Esophagus muscularis mucosa (tissue), 4 donors: ENCODE data around the gene COL4A6. TPM values are rescaled to one million over a fixed set of nuclear protein-coding genes. Genes with fewer than 3 reads are reported as not detected.

Source experiments
- DNase-seq: peaks from one replicate; pipeline ENCODE4 v3.0.0-alpha.2; 2017; ENCODE audit errors: extremely low spot score
- H3K27ac ChIP-seq, 4 donors: fragments of 200-600 bp; sonication (generic); replicated peaks in 1 of 4; 1 replicate in 3 of 4; 2 replicates in 1 of 4; pipeline ENCODE4 v1.5.1; 2016 to 2019; ENCODE audit warnings: mild to moderate bottlenecking in 1 of 4
- H3K27me3 ChIP-seq, 4 donors: fragments of 200-600 bp; sonication (generic); one replicate each; pipeline versions ENCODE4 v1.5.1 to v1.6.0; 2016 to 2019
- H3K36me3 ChIP-seq, 4 donors: fragments of 200-600 bp; sonication (generic); one replicate each; pipeline ENCODE4 v1.5.1; 2016 to 2019
- H3K4me1 ChIP-seq, 4 donors: fragments of 200-600 bp; sonication (generic); one replicate each; pipeline ENCODE4 v1.5.1; 2016 to 2019
- H3K4me3 ChIP-seq, 4 donors: fragments of 200-600 bp; sonication (generic); 1 replicate in 2 of 4; 2 replicates in 2 of 4; pipeline ENCODE4 v1.5.1; 2016 to 2019; ENCODE audit warnings: mild to moderate bottlenecking in 4 of 4, moderate library complexity in 1 of 4
- H3K9me3 ChIP-seq, 4 donors: fragments of 200-600 bp; sonication (generic); 1 replicate in 3 of 4; 2 replicates in 1 of 4; pipeline ENCODE4 v1.5.1; 2016 to 2019
- CTCF ChIP-seq, 3 experiments: fragments of 200-600 bp in 2 of 3; fragments of 450-650 bp in 1 of 3; sonication (generic) in 2 of 3; IDR thresholded peaks; one replicate each; pipeline ENCODE4 v1.5.1; 2017 to 2019; ENCODE audit warnings: antibody characterized with exemption in 3 of 3, mild to moderate bottlenecking in 2 of 3, moderate library complexity in 1 of 3
- EP300 ChIP-seq: sonication (generic); formaldehyde crosslinking; IDR thresholded peaks from one replicate; pipeline ENCODE4 v1.6.1; 2017; ENCODE audit warnings: antibody characterized with exemption
- POLR2A ChIP-seq: fragments of 450-650 bp; IDR thresholded peaks from one replicate; pipeline ENCODE4 v1.6.1; 2017; ENCODE audit warnings: antibody characterized with exemption, moderate library complexity, mild to moderate bottlenecking, low read depth
- POLR2AphosphoS5 ChIP-seq, 2 donors: sonication (generic); formaldehyde crosslinking; IDR thresholded peaks; one replicate each; pipeline ENCODE4 v1.6.1; 2017; ENCODE audit warnings: antibody characterized with exemption in 2 of 2
- WGBS: methylation state at CpG from one replicate; pipeline ENCODE4 v1.1.5; 2018; 5-methylcytosine and 5-hydroxymethylcytosine counted together
- intact Hi-C: fragments of 100-400 bp; cut with DNase I; formaldehyde crosslinking; loops from one replicate; pipeline ENCODE4 v1.15.1; 2023
- total RNA-seq, 4 donors: library from RNA; depleted of rRNA; stranded (reverse); fragments of >200 nt; gene quantifications; one replicate each; pipeline versions ENCODE4 v1.1.0 to v1.2.1, GENCODE V29; 2016

The COL4A6 gene
- total RNA-seq, 4 donors from 2014 or later = 126 to 192 (median 164) TPM

GRCh38 chrX:108366644-108367406, 71.4 kb downstream of the COL4A6 start:
- TF ChIP-seq CTCF (IDR thresholded peaks at IDR 0.05) (no peak), POLR2AphosphoS5 (IDR thresholded peaks at IDR 0.05) (no peak)
- Histone ChIP-seq H3K4me3 (no peak overlapping the region), H3K9me3 (no peaks in the 10 kb centered on the region), H3K4me1 (peaks cover 0 to 17% (median 5%) of the 10 kb centered on the region in 4 donors), H3K36me3 (no peaks in the 10 kb centered on the region), H3K27ac (no peak overlapping the region), H3K27me3 (no peaks in the 10 kb centered on the region)
- no peak for DNase-seq
- WGBS = 85% methylated on average over 1 of the region's 1 CpG
- intact Hi-C loops = no loop called here

GRCh38 chrX:108362026-108362425, 76.2 kb downstream of the COL4A6 start:
- intact Hi-C loops = no loop called here

GRCh38 chrX:108361316-108361715, 76.9 kb downstream of the COL4A6 start:
- Histone ChIP-seq H3K4me3 (no peak overlapping the region), H3K36me3 (no peaks in the 10 kb centered on the region), H3K27ac (peak overlapping the region in 1 of 4 donors; percentile 44), H3K4me1 (peaks cover 0 to 23% (median 12%) of the 10 kb centered on the region in 4 donors), H3K27me3 (no peaks in the 10 kb centered on the region), H3K9me3 (no peaks in the 10 kb centered on the region)
- intact Hi-C loops = no loop called here
- WGBS = 44% methylated on average over 2 of the region's 2 CpGs
- TF ChIP-seq EP300 = no peak
- DNase-seq = no peak

More at GRCh38 chrX:108362026-108362425, 76.2 kb downstream of the COL4A6 start:
- H3K27me3 ChIP-seq = no peaks in the 10 kb centered on the region
- H3K4me3 ChIP-seq = no peak overlapping the region
- DNase-seq = no peak
- H3K4me1 ChIP-seq = peaks cover 0 to 26% (median 12%) of the 10 kb centered on the region in 4 donors
- H3K27ac ChIP-seq = peak overlapping the region in 2 of 4 donors; percentile 5 to 44
- WGBS = 10% methylated on average over 1 of the region's 1 CpG
- H3K9me3 ChIP-seq = no peaks in the 10 kb centered on the region
- no peaks in the 10 kb centered on the region for H3K36me3 ChIP-seq
- TF ChIP-seq POLR2A = no peak

- intact Hi-C loops = no loop called here
- Histone ChIP-seq H3K4me3 (no peak overlapping the region), H3K27ac (peak overlapping the region in 1 of 4 donors; percentile 48), H3K9me3 (no peaks in the 10 kb centered on the region), H3K4me1 (peaks cover 0 to 21% (median 12%) of the 10 kb centered on the region in 4 donors), H3K27me3 (no peaks in the 10 kb centered on the region), H3K36me3 (no peaks in the 10 kb centered on the region)
- 77% methylated on average over 4 of the region's 4 CpGs for WGBS
- no peak for DNase-seq
- TF ChIP-seq POLR2A (no peak), CTCF (IDR thresholded peaks at IDR 0.05) (no peak), POLR2AphosphoS5 (IDR thresholded peaks at IDR 0.05) (no peak), EP300 (no peak)
Observed at GRCh38 chrX:108359806-108360602, 78.2 kb downstream of the COL4A6 start.

GRCh38 chrX:108353452-108353851, 84.8 kb downstream of the COL4A6 start:
- H3K9me3 ChIP-seq = no peaks in the 10 kb centered on the region
- no peak overlapping the region for H3K27ac ChIP-seq
- peaks cover 0 to 3% (median 0%) of the 10 kb centered on the region in 4 donors for H3K27me3 ChIP-seq
- intact Hi-C loops = no loop called here
- H3K4me1 ChIP-seq = peaks cover 0 to 10% (median 5%) of the 10 kb centered on the region in 4 donors
- H3K4me3 ChIP-seq = no peak overlapping the region
- 73% methylated on average over 1 of the region's 1 CpG for WGBS
- TF ChIP-seq EP300 = no peak
- no peak for TF ChIP-seq POLR2A
- H3K36me3 ChIP-seq = no peaks in the 10 kb centered on the region
- no peak for DNase-seq

- 86% methylated on average over 2 of the region's 2 CpGs for WGBS
- Histone ChIP-seq H3K27ac (no peak overlapping the region), H3K36me3 (no peaks in the 10 kb centered on the region), H3K9me3 (no peaks in the 10 kb centered on the region), H3K4me3 (no peak overlapping the region), H3K27me3 (peaks cover 0 to 3% (median 0%) of the 10 kb centered on the region in 4 donors), H3K4me1 (peaks cover 0 to 21% (median 8%) of the 10 kb centered on the region in 4 donors)
- intact Hi-C loops = no loop called here
- DNase-seq = no peak
- TF ChIP-seq CTCF (IDR thresholded peaks at IDR 0.05) (no peak), POLR2A (no peak), EP300 (no peak), POLR2AphosphoS5 (IDR thresholded peaks at IDR 0.05) (no peak)
Observed at GRCh38 chrX:108349210-108349609, 89.0 kb downstream of the COL4A6 start.
